ENCODE results near the gene RGMA.

DNA sequence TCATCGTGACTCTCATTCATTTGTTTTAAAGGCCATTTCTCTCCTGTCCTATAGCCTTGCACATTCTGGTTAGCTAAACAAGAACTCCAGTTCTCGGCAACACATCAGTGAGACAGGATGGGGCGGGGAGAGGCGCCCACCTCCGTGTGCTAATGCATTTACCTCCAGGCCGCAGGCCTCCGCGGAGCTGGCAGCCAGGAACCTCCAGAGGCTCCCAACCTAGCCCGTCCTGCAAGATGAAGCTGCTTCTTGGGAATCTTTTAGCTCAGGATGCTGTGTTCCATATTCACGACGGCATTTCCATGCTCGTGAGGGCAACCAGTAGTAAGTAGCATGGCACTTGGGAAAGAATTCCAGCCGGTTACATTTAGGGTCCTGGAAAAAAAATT, 47.9 kb downstream of the RGMA start:
- TF ChIP-seq ZFX (IDR thresholded peaks at IDR 0.05), result no peak
- TF ChIP-seq, protein P1, sequence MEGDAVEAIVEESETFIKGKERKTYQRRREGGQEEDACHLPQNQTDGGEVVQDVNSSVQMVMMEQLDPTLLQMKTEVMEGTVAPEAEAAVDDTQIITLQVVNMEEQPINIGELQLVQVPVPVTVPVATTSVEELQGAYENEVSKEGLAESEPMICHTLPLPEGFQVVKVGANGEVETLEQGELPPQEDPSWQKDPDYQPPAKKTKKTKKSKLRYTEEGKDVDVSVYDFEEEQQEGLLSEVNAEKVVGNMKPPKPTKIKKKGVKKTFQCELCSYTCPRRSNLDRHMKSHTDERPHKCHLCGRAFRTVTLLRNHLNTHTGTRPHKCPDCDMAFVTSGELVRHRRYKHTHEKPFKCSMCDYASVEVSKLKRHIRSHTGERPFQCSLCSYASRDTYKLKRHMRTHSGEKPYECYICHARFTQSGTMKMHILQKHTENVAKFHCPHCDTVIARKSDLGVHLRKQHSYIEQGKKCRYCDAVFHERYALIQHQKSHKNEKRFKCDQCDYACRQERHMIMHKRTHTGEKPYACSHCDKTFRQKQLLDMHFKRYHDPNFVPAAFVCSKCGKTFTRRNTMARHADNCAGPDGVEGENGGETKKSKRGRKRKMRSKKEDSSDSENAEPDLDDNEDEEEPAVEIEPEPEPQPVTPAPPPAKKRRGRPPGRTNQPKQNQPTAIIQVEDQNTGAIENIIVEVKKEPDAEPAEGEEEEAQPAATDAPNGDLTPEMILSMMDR (conservative IDR thresholded peaks at IDR 0.05), result no peak

Measured in C4-2B (cell line).